SK-N-SH (cell line): ENCODE measurements around the gene CHD5. TPM values are rescaled to one million over a fixed set of nuclear protein-coding genes. Genes with fewer than 3 reads are reported as not detected.

Source experiments
- CTCF ChIA-PET: fragments of 300-600, 350-600 bp; formaldehyde crosslinking; extraction: SDS; loops from one replicate; lab custom pipeline; 2021; lab: Yijun Ruan, JAX
- POLR2A ChIA-PET: fragments of 350-600 bp; sonication (Branson Sonifier 250); formaldehyde crosslinking; extraction: SDS; loops from one replicate; lab custom pipeline; 2020; ENCODE audit warnings: antibody characterized with exemption, inconsistent platforms; lab: Yijun Ruan, JAX
- DNase-seq: peaks from one replicate; pipeline ENCODE4 v3.0.0; 2012
- H2AFZ ChIP-seq: fragments of 200-600 bp; sonication (generic); 2 replicates; pipeline ENCODE4 v1.8.1; 2016; ENCODE audit warnings: antibody characterized with exemption, mild to moderate bottlenecking, low read depth
- H3F3A ChIP-seq: fragments of 200-600 bp; sonication (generic); replicated peaks from 2 replicates; pipeline ENCODE3; 2016; ENCODE audit warnings: antibody characterized with exemption, mild to moderate bottlenecking; ENCODE audit not compliant: insufficient read depth
- H3K27ac ChIP-seq, 2 experiments: fragments of 200-500 bp in 1 of 2; fragments of 200-600 bp in 1 of 2; sonication (Bioruptor generic) in 1 of 2; sonication (generic), shearing (Covaris generic) in 1 of 2; 2 replicates each; pipeline versions ENCODE4 v1.5.1 to v1.6.1; 2014 to 2016; ENCODE audit warnings: low read depth in 2 of 2, inconsistent platforms in 1 of 2, low read length in 1 of 2, mild to moderate bottlenecking in 1 of 2, mixed read lengths in 1 of 2
- H3K27me3 ChIP-seq: fragments of 200-600 bp; sonication (generic), shearing (Covaris generic); 2 replicates; pipeline ENCODE4 v1.6.1; 2016; ENCODE audit warnings: mixed run types; ENCODE audit not compliant: insufficient read depth
- H3K36me3 ChIP-seq, 2 experiments: fragments of 200-500 bp in 1 of 2; fragments of 200-600 bp in 1 of 2; sonication (Bioruptor generic) in 1 of 2; sonication (generic) in 1 of 2; replicated peaks in 1 of 2; 2 replicates each; pipeline versions ENCODE3 to v1.5.1; 2014 to 2016; ENCODE audit warnings: low read length in 1 of 2, mild to moderate bottlenecking in 1 of 2; ENCODE audit not compliant: insufficient read depth in 2 of 2, control insufficient read depth in 1 of 2
- H3K4me1 ChIP-seq, 2 experiments: fragments of 200-500 bp in 1 of 2; fragments of 200-600 bp in 1 of 2; sonication (Bioruptor generic) in 1 of 2; sonication (generic), shearing (Covaris generic) in 1 of 2; 2 replicates each; pipeline versions ENCODE4 v1.5.1 to v1.6.1; 2014 to 2016; ENCODE audit warnings: low read depth in 1 of 2, low read length in 1 of 2, mixed run types in 1 of 2; ENCODE audit not compliant: insufficient read depth in 2 of 2, control insufficient read depth in 1 of 2
- H3K4me2 ChIP-seq: fragments of 200-600 bp; sonication (generic), shearing (Covaris generic); 2 replicates; pipeline ENCODE4 v1.6.1; 2017; ENCODE audit warnings: mixed run types
- H3K4me3 ChIP-seq, 2 experiments: fragments of 200-500 bp in 1 of 2; fragments of 200-600 bp in 1 of 2; sonication (Bioruptor generic) in 1 of 2; sonication (generic), shearing (Covaris generic) in 1 of 2; 2 replicates each; pipeline versions ENCODE4 v1.5.1 to v1.8.1; 2014 to 2016; ENCODE audit warnings: low read depth in 2 of 2, inconsistent platforms in 1 of 2, low read length in 1 of 2, mild to moderate bottlenecking in 1 of 2, mixed read lengths in 1 of 2, moderate library complexity in 1 of 2
- H3K79me2 ChIP-seq: fragments of 200-600 bp; sonication (generic); 2 replicates; pipeline ENCODE4 v1.8.1; 2017; ENCODE audit warnings: mild to moderate bottlenecking; ENCODE audit not compliant: insufficient read depth
- H3K9ac ChIP-seq: fragments of 200-600 bp; sonication (generic); 2 replicates; pipeline ENCODE4 v1.6.1; 2017; ENCODE audit warnings: mixed run types
- H3K9me2 ChIP-seq: fragments of 200-600 bp; sonication (generic); 2 replicates; pipeline ENCODE4 v1.6.1; 2017; ENCODE audit warnings: mixed run types
- H3K9me3 ChIP-seq: fragments of 200-600 bp; sonication (generic); 2 replicates; pipeline ENCODE4 v1.6.1; 2017; ENCODE audit warnings: mixed run types, mild to moderate bottlenecking, moderate library complexity
- H4K20me1 ChIP-seq: fragments of 200-600 bp; sonication (generic); 2 replicates; pipeline ENCODE4 v1.6.1; 2017; ENCODE audit warnings: mild to moderate bottlenecking, mixed run types; ENCODE audit not compliant: insufficient read depth
- ELF1 ChIP-seq: IDR thresholded peaks from 2 replicates; pipeline ENCODE4 v1.4.0; 2012
- EP300 ChIP-seq, 2 experiments: IDR thresholded peaks; 2 replicates each; pipeline versions ENCODE4 v1.4.0 to v1.6.1; 2012; ENCODE audit warnings: borderline replicate concordance in 1 of 2, low read depth in 1 of 2, low read length in 1 of 2
- EZH2phosphoT487 ChIP-seq: fragments of 200-600 bp; sonication (generic); IDR thresholded peaks from 2 replicates; pipeline ENCODE4 v1.6.1; 2017; ENCODE audit warnings: low read depth, mixed run types, mild to moderate bottlenecking, antibody characterized with exemption, moderate library complexity, borderline replicate concordance
- FOXJ3 ChIP-seq: sonication (generic); formaldehyde crosslinking; IDR thresholded peaks from 2 replicates; pipeline ENCODE4 v1.5.1; 2020; ENCODE audit warnings: mild to moderate bottlenecking, missing genetic modification reagents
- FOXM1 ChIP-seq: IDR thresholded peaks from 2 replicates; pipeline ENCODE4 v1.4.0; 2012; ENCODE audit warnings: low read depth, mild to moderate bottlenecking
- GABPA ChIP-seq: IDR thresholded peaks from 2 replicates; pipeline ENCODE4 v1.4.0; 2012; ENCODE audit warnings: low read depth, mild to moderate bottlenecking
- GATA2 ChIP-seq: sonication (generic); formaldehyde crosslinking; IDR thresholded peaks from 2 replicates; pipeline ENCODE4 v1.5.0; 2020; ENCODE audit warnings: mild to moderate bottlenecking, missing genetic modification reagents
- MXI1 ChIP-seq: IDR thresholded peaks from 2 replicates; pipeline ENCODE4 v1.6.1; 2012; ENCODE audit warnings: mild to moderate bottlenecking, low read depth, low read length, improper control_type of control experiment
- NFIC ChIP-seq: IDR thresholded peaks from 2 replicates; pipeline ENCODE4 v1.4.0; 2012; ENCODE audit warnings: borderline replicate concordance
- POLR2AphosphoS5 ChIP-seq: IDR thresholded peaks from 2 replicates; pipeline ENCODE4 v1.6.1; 2012; ENCODE audit warnings: low read depth, low read length
- RFX5 ChIP-seq: IDR thresholded peaks from 2 replicates; pipeline ENCODE4 v1.6.1; 2012; ENCODE audit warnings: mild to moderate bottlenecking, improper control_type of control experiment, low read length
- SIN3A ChIP-seq: IDR thresholded peaks from 2 replicates; pipeline ENCODE4 v1.6.1; 2012; ENCODE audit warnings: low read depth, mild to moderate bottlenecking, low read length, moderate library complexity, borderline replicate concordance
- SMC3 ChIP-seq: IDR thresholded peaks from 2 replicates; pipeline ENCODE4 v1.6.1; 2012; ENCODE audit warnings: low read depth, low read length, improper control_type of control experiment
- TAF1 ChIP-seq: IDR thresholded peaks from 2 replicates; pipeline ENCODE4 v1.6.1; 2012; ENCODE audit warnings: low read depth, mild to moderate bottlenecking, low read length, moderate library complexity, borderline replicate concordance
- USF2 ChIP-seq: fragments of 150-350 bp; IDR thresholded peaks from 2 replicates; pipeline ENCODE4 v1.6.1; 2017; ENCODE audit warnings: antibody characterized with exemption, low read length, low read depth, borderline replicate concordance
- YY1 ChIP-seq: IDR thresholded peaks from 2 replicates; pipeline ENCODE4 v1.4.0; 2012; ENCODE audit warnings: low read depth, mild to moderate bottlenecking
- WGBS: methylation state at CpG from one replicate; pipeline ENCODE4 v1.1.6; 2017; ENCODE audit warnings: low lambda C conversion rate; 5-methylcytosine and 5-hydroxymethylcytosine counted together
- polyA plus RNA-seq, 3 experiments: library from polyadenylated mRNA; depleted of rRNA; stranded (reverse); fragments of >200 nt; gene quantifications; 2 replicates each; pipeline ENCODE4 v1.2.3, GENCODE V29; 2012
- TF ChIP-seq, protein P1 (sequence below): IDR thresholded peaks from 2 replicates; pipeline ENCODE4 v1.6.1; 2012; ENCODE audit warnings: mild to moderate bottlenecking, low read depth, low read length, moderate library complexity
- TF ChIP-seq, protein P2 (sequence below): IDR thresholded peaks from 2 replicates; pipeline ENCODE4 v1.4.0; 2012; ENCODE audit warnings: low read depth
- TF ChIP-seq, protein P3 (sequence below): IDR thresholded peaks from 2 replicates; pipeline ENCODE4 v1.4.0; 2012; ENCODE audit warnings: low read depth, borderline replicate concordance

The CHD5 gene
- polyA plus RNA-seq, 1 of the 3 experiments (the other 2 are of a cell fraction), result 0.26 TPM

- TF ChIP-seq, protein P1, sequence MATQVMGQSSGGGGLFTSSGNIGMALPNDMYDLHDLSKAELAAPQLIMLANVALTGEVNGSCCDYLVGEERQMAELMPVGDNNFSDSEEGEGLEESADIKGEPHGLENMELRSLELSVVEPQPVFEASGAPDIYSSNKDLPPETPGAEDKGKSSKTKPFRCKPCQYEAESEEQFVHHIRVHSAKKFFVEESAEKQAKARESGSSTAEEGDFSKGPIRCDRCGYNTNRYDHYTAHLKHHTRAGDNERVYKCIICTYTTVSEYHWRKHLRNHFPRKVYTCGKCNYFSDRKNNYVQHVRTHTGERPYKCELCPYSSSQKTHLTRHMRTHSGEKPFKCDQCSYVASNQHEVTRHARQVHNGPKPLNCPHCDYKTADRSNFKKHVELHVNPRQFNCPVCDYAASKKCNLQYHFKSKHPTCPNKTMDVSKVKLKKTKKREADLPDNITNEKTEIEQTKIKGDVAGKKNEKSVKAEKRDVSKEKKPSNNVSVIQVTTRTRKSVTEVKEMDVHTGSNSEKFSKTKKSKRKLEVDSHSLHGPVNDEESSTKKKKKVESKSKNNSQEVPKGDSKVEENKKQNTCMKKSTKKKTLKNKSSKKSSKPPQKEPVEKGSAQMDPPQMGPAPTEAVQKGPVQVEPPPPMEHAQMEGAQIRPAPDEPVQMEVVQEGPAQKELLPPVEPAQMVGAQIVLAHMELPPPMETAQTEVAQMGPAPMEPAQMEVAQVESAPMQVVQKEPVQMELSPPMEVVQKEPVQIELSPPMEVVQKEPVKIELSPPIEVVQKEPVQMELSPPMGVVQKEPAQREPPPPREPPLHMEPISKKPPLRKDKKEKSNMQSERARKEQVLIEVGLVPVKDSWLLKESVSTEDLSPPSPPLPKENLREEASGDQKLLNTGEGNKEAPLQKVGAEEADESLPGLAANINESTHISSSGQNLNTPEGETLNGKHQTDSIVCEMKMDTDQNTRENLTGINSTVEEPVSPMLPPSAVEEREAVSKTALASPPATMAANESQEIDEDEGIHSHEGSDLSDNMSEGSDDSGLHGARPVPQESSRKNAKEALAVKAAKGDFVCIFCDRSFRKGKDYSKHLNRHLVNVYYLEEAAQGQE, result no peak
- TF ChIP-seq GABPA (no peak), USF2 (no peak), FOXM1 (no peak)
Measured at GRCh38 chr1:6129313-6129712, 50.8 kb downstream of the CHD5 start (continued).

- CTCF ChIA-PET, result interaction anchor here (1.1 kb wide), 1 partner anchor 76 kb away, joined by 3 read pairs; no protein-coding TSS in a partner anchor
- WGBS, result 92% methylated on average over 17 of the region's 34 CpGs
Measured at GRCh38 chr1:6128276-6129081, 51.6 kb downstream of the CHD5 start.

More at GRCh38 chr1:6128276-6129081, 51.6 kb downstream of the CHD5 start:
- H3K79me2 ChIP-seq, result no peaks in the 10 kb centered on the region
- no peak for DNase-seq
- 0 out of 2 replicates have a peak, but pooled peaks cover 5% of the 10 kb centered on the region for H3K9me3 ChIP-seq
- no peaks in the 10 kb centered on the region for H3K4me1 ChIP-seq
- no peaks in the 10 kb centered on the region for H4K20me1 ChIP-seq
- H2AFZ ChIP-seq, result no peak overlapping the region
- H3F3A ChIP-seq, result no peaks in the 10 kb centered on the region
- no peak overlapping the region for H3K27ac ChIP-seq
- no peak for TF ChIP-seq MXI1
- TF ChIP-seq GATA2, result no peak
- no peak for TF ChIP-seq EZH2phosphoT487
- TF ChIP-seq, protein P2, sequence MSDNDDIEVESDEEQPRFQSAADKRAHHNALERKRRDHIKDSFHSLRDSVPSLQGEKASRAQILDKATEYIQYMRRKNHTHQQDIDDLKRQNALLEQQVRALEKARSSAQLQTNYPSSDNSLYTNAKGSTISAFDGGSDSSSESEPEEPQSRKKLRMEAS, result no peak
- no peak for TF ChIP-seq ELF1
- TF ChIP-seq TAF1, result no peak
- no peak for TF ChIP-seq GABPA
- TF ChIP-seq POLR2AphosphoS5, result no peak
- TF ChIP-seq RFX5, result no peak
- no peak for TF ChIP-seq SMC3
- TF ChIP-seq NFIC, result no peak
- TF ChIP-seq YY1, result no peak
- TF ChIP-seq, protein P3, sequence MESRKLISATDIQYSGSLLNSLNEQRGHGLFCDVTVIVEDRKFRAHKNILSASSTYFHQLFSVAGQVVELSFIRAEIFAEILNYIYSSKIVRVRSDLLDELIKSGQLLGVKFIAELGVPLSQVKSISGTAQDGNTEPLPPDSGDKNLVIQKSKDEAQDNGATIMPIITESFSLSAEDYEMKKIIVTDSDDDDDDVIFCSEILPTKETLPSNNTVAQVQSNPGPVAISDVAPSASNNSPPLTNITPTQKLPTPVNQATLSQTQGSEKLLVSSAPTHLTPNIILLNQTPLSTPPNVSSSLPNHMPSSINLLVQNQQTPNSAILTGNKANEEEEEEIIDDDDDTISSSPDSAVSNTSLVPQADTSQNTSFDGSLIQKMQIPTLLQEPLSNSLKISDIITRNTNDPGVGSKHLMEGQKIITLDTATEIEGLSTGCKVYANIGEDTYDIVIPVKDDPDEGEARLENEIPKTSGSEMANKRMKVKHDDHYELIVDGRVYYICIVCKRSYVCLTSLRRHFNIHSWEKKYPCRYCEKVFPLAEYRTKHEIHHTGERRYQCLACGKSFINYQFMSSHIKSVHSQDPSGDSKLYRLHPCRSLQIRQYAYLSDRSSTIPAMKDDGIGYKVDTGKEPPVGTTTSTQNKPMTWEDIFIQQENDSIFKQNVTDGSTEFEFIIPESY, result no peak
- no peak for TF ChIP-seq FOXJ3 (CRISPR knock-in tag)
- TF ChIP-seq SIN3A, result no peak
- TF ChIP-seq EP300 (IDR thresholded peaks at IDR 0.05; ENCODE audit: borderline replicate concordance in 1 of 2, low read depth in 1 of 2, low read length in 1 of 2), result no peak
- H3K4me2 ChIP-seq, result no peak overlapping the region
- no peak overlapping the region for H3K4me3 ChIP-seq
- H3K9me2 ChIP-seq, result no peaks in the 10 kb centered on the region
- H3K36me3 ChIP-seq, result no peaks in the 10 kb centered on the region
- POLR2A ChIA-PET, result no interaction called here
- H3K9ac ChIP-seq, result no peak overlapping the region
- H3K27me3 ChIP-seq, result no peaks in the 10 kb centered on the region
